ENCODE data around the gene USP34. TPM values are rescaled to one million over a fixed set of nuclear protein-coding genes. Genes with fewer than 3 reads are reported as not detected.

Gene USP34
- total and polyA plus RNA-seq, 7 donors: 40.2 to 71.5 (median 54.0) TPM

DNA sequence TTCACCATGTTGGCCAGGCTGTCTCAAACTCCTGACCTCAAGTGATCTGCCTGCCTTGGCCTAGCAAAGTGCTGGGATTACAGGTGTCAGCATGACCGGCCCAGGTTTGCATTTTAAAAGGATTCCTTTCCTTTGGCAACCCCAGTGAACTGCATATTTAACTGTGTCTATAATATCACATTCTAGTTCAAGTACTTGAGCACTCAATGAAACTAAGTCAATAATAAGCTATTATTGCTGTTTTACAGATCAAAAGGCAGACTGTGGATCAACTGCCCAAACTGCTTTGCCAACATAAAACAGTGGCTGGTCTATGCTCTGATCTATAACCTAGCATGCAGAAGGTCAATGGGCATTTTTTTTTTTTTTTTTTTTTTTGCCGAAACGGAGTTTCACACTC lies 144.5 kb downstream of the USP34 start:
- WGBS, 3 donors: 74 to 79% (median 78%) methylated on average over 3 of the region's 3 CpGs
- no peak for ATAC-seq
- DNase-seq: no peak

DNA sequence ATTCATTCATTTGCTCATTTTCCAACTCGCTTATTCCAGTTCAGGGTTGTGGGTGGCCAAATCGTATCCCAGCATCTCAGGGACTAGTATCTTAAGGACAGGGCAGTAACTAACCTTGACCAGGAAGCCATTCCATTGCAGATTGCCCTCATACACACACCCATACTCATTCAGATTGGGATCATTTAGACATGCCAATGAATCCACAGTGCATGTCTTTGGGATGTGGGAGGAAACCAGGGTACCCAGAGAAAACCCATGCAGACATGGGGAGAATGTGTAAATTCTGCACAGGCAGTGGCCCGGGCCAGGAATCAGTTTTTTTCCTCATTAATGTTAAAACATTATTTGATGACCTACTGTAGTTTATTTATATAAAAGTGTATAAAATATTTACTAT lies 150.7 kb downstream of the USP34 start:
- ATAC-seq: no peak
- 96 to 98% (median 97%) methylated on average over 3 of the region's 3 CpGs for WGBS, 3 donors
- Histone ChIP-seq H3K4me1 (no peaks in the 10 kb centered on the region), H3K9me3 (no peaks in the 10 kb centered on the region), H3K36me3 (ENCODE audit: insufficient read depth in 1 of 2, low read depth in 1 of 2) (peaks cover 0 to 92% of the 10 kb centered on the region in 2 donors), H3K27ac (no peak overlapping the region), H3K27me3 (ENCODE audit: insufficient read depth in 3 of 3, low read length in 2 of 3) (no peaks in the 10 kb centered on the region), H3K4me3 (no peak overlapping the region)
- intact Hi-C loops (cut with DNase I): no loop called here
- DNase-seq: no peak
- TF ChIP-seq, protein P1, sequence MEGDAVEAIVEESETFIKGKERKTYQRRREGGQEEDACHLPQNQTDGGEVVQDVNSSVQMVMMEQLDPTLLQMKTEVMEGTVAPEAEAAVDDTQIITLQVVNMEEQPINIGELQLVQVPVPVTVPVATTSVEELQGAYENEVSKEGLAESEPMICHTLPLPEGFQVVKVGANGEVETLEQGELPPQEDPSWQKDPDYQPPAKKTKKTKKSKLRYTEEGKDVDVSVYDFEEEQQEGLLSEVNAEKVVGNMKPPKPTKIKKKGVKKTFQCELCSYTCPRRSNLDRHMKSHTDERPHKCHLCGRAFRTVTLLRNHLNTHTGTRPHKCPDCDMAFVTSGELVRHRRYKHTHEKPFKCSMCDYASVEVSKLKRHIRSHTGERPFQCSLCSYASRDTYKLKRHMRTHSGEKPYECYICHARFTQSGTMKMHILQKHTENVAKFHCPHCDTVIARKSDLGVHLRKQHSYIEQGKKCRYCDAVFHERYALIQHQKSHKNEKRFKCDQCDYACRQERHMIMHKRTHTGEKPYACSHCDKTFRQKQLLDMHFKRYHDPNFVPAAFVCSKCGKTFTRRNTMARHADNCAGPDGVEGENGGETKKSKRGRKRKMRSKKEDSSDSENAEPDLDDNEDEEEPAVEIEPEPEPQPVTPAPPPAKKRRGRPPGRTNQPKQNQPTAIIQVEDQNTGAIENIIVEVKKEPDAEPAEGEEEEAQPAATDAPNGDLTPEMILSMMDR (IDR thresholded peaks at IDR 0.05): no peak

More for the DNA sequence above, 144.5 kb downstream of the USP34 start:
- Histone ChIP-seq H3K27me3 (ENCODE audit: insufficient read depth in 3 of 3, low read length in 2 of 3) (no peaks in the 10 kb centered on the region), H3K27ac (no peak overlapping the region), H3K36me3 (ENCODE audit: insufficient read depth in 1 of 2, low read depth in 1 of 2) (peaks cover 3 to 80% of the 10 kb centered on the region in 2 donors), H3K4me3 (no peak overlapping the region), H3K4me1 (no peaks in the 10 kb centered on the region), H3K9me3 (no peaks in the 10 kb centered on the region)
- TF ChIP-seq, protein P1 (IDR thresholded peaks at IDR 0.05): no peak
- intact Hi-C loops (cut with DNase I): no loop called here

GRCh38 chr2:61318553-61318952 lies 152.3 kb downstream of the USP34 start:
- H3K36me3 ChIP-seq (ENCODE audit: insufficient read depth in 1 of 2, low read depth in 1 of 2): peaks cover 0 to 92% of the 10 kb centered on the region in 2 donors
- intact Hi-C loops (cut with DNase I): no loop called here
- TF ChIP-seq, protein P1 (IDR thresholded peaks at IDR 0.05): no peak

GRCh38 chr2:61295981-61296380 lies 174.9 kb downstream of the USP34 start:
- no peak for DNase-seq
- TF ChIP-seq, protein P1 (IDR thresholded peaks at IDR 0.05): no peak
- Histone ChIP-seq H3K27me3 (ENCODE audit: insufficient read depth in 3 of 3, low read length in 2 of 3) (no peaks in the 10 kb centered on the region), H3K27ac (no peak overlapping the region), H3K4me3 (no peak overlapping the region), H3K36me3 (ENCODE audit: insufficient read depth in 1 of 2, low read depth in 1 of 2) (peaks cover 0 to 95% of the 10 kb centered on the region in 2 donors), H3K4me1 (no peaks in the 10 kb centered on the region), H3K9me3 (no peaks in the 10 kb centered on the region)
- intact Hi-C loops (cut with DNase I): no loop called here
- 89 to 90% (median 90%) methylated on average over 3 of the region's 3 CpGs for WGBS, 3 donors
- ATAC-seq: no peak

More at GRCh38 chr2:61318553-61318952, 152.3 kb downstream of the USP34 start:
- DNase-seq: no peak
- ATAC-seq: no peak
- H3K4me1 ChIP-seq: no peaks in the 10 kb centered on the region
- no peaks in the 10 kb centered on the region for H3K9me3 ChIP-seq
- no peaks in the 10 kb centered on the region for H3K27me3 ChIP-seq (ENCODE audit: insufficient read depth in 3 of 3, low read length in 2 of 3)
- no peak overlapping the region for H3K27ac ChIP-seq
- WGBS, 3 donors: 95 to 98% (median 97%) methylated on average over 1 of the region's 1 CpG
- H3K4me3 ChIP-seq: no peak overlapping the region

All from psoas muscle (tissue), 8 donors.